Chondrocyte (in vitro differentiated cells): ENCODE results near the gene ALDH3A2. TPM values are rescaled to one million over a fixed set of nuclear protein-coding genes. Genes with fewer than 3 reads are reported as not detected.

Source experiments
- DNase-seq: peaks from one replicate; pipeline ENCODE4 v3.0.0; 2021; ENCODE audit warnings: mixed read lengths, low spot score
- H3K27ac Mint-ChIP-seq: one replicate; pipeline ENCODE4 v1.8.0; 2021; ENCODE audit warnings: mild to moderate bottlenecking, moderate library complexity, mixed read lengths; ENCODE audit not compliant: unreplicated experiment
- H3K27me3 Mint-ChIP-seq: 2 replicates; pipeline ENCODE4 v1.8.0; 2021; ENCODE audit warnings: low read depth, mixed read lengths
- H3K36me3 Mint-ChIP-seq: 2 replicates; pipeline ENCODE4 v1.8.0; 2021; ENCODE audit warnings: low read depth, mixed read lengths
- H3K4me1 Mint-ChIP-seq: 2 replicates; pipeline ENCODE4 v1.8.0; 2021; ENCODE audit warnings: low read depth, mild to moderate bottlenecking, mixed read lengths
- H3K4me3 Mint-ChIP-seq: one replicate; pipeline ENCODE4 v1.8.0; 2021; ENCODE audit warnings: mild to moderate bottlenecking, moderate library complexity, mixed read lengths; ENCODE audit not compliant: unreplicated experiment
- H3K9me3 Mint-ChIP-seq: 2 replicates; pipeline ENCODE4 v1.8.0; 2021; ENCODE audit warnings: low read depth, mixed read lengths
- CTCF ChIP-seq: fragments of 200-600 bp; sonication (generic); IDR thresholded peaks from 2 replicates; pipeline ENCODE4 v1.5.0; 2021; ENCODE audit warnings: antibody characterized with exemption, mild to moderate bottlenecking, moderate library complexity
- total RNA-seq: library from RNA; stranded (reverse); gene quantifications from 3 replicates; pipeline ENCODE4 v1.2.1, GENCODE V29; 2021

ALDH3A2 gene
- total RNA-seq, 1 donor from 2014 or later = 26.5 TPM

GRCh38 chr17:19630035-19630434, 18.5 kb upstream of the ALDH3A2 start:
- peaks cover 2% of the 10 kb centered on the region for H3K27me3 Mint-ChIP-seq
- no peak for DNase-seq
- H3K4me1 Mint-ChIP-seq = peaks cover 16% of the 10 kb centered on the region
- no peak for TF ChIP-seq CTCF
- no peak overlapping the region for H3K27ac Mint-ChIP-seq
- H3K9me3 Mint-ChIP-seq = no peaks in the 10 kb centered on the region
- no peak overlapping the region for H3K4me3 Mint-ChIP-seq
- H3K36me3 Mint-ChIP-seq = no peaks in the 10 kb centered on the region

- no peak for TF ChIP-seq CTCF
- H3K4me3 Mint-ChIP-seq = no peak overlapping the region
- no peaks in the 10 kb centered on the region for H3K36me3 Mint-ChIP-seq
- H3K27ac Mint-ChIP-seq = peak overlapping the region; percentile 33
- H3K27me3 Mint-ChIP-seq = peaks cover 2% of the 10 kb centered on the region
- H3K9me3 Mint-ChIP-seq = no peaks in the 10 kb centered on the region
- peaks cover 16% of the 10 kb centered on the region for H3K4me1 Mint-ChIP-seq
- no peak for DNase-seq
These were observed 17.9 kb upstream of the ALDH3A2 start for GRCh38 chr17:19630661-19631060.

GRCh38 chr17:19631905-19632304, 16.6 kb upstream of the ALDH3A2 start:
- H3K4me1 Mint-ChIP-seq = peaks cover 16% of the 10 kb centered on the region
- TF ChIP-seq CTCF = no peak
- H3K9me3 Mint-ChIP-seq = no peaks in the 10 kb centered on the region

GRCh38 chr17:19641687-19642372, 6.7 kb upstream of the ALDH3A2 start:
- no peak for TF ChIP-seq CTCF
- H3K9me3 Mint-ChIP-seq = peaks cover 5% of the 10 kb centered on the region

More at GRCh38 chr17:19631905-19632304, 16.6 kb upstream of the ALDH3A2 start:
- H3K4me3 Mint-ChIP-seq = no peak overlapping the region
- H3K36me3 Mint-ChIP-seq = no peaks in the 10 kb centered on the region
- no peak for DNase-seq
- peaks cover 2% of the 10 kb centered on the region for H3K27me3 Mint-ChIP-seq
- H3K27ac Mint-ChIP-seq = no peak overlapping the region

DNA sequence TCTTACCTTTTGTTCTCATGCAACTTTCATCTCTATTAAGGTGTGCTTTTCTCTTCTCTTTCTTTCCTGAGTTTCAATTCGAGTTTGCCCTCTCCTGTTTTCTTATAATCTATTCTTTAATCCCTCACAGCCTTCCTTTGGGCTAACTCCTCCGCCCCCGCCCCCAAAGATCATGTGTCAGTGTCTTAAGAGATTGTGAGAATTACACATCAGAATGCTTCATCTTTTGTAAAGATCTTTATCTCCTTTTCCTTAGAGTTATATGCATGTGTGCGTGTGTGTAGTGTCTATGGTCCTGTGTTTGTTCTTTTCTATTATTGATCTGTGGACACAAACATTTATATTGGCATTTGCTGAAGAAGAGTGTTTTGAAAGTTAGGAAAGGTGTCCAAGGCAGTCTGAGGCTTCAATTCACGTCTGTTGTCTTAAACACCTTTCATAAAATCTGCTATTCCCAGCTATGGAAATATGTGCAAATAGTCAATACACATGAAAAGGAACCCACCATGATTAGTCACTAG, 6.1 kb upstream of the ALDH3A2 start:
- no peak overlapping the region for H3K4me3 Mint-ChIP-seq
- H3K4me1 Mint-ChIP-seq = peaks cover 11% of the 10 kb centered on the region
- H3K36me3 Mint-ChIP-seq = no peaks in the 10 kb centered on the region
- H3K27me3 Mint-ChIP-seq = peaks cover 7% of the 10 kb centered on the region
- DNase-seq = no peak
- peaks cover 5% of the 10 kb centered on the region for H3K9me3 Mint-ChIP-seq
- no peak for TF ChIP-seq CTCF
- H3K27ac Mint-ChIP-seq = no peak overlapping the region

More at GRCh38 chr17:19641687-19642372, 6.7 kb upstream of the ALDH3A2 start:
- Mint-ChIP-seq H3K27ac (no peak overlapping the region), H3K36me3 (no peaks in the 10 kb centered on the region), H3K27me3 (peaks cover 7% of the 10 kb centered on the region), H3K4me1 (peaks cover 5% of the 10 kb centered on the region), H3K4me3 (no peak overlapping the region)
- DNase-seq = no peak
